Keratinocyte (primary cell): ENCODE results near the gene MYO10. TPM values are rescaled to one million over a fixed set of nuclear protein-coding genes. Genes with fewer than 3 reads are reported as not detected.

Experiments
- DNase-seq: peaks from one replicate; pipeline ENCODE4 v3.0.0-alpha.2; 2011; ENCODE audit warnings: low read depth, missing footprints, low spot score
- FAIRE-seq: peaks from 2 replicates; lab custom pipeline; 2011; peaks lifted over from hg19 to GRCh38; lab: Jason Lieb, UNC
- H2AFZ ChIP-seq: 2 replicates; pipeline ENCODE4 v1.6.0; 2012; ENCODE audit warnings: low read length, control low read depth, inconsistent platforms; ENCODE audit not compliant: control insufficient read depth
- H3K27ac ChIP-seq: 2 replicates; pipeline ENCODE4 v1.5.1; 2011; ENCODE audit warnings: low read length; ENCODE audit not compliant: control insufficient read depth, insufficient read depth
- H3K27me3 ChIP-seq: 3 replicates; pipeline ENCODE4 v1.6.0; 2011; ENCODE audit warnings: low read length; ENCODE audit not compliant: control insufficient read depth, insufficient read depth; ENCODE audit errors: extremely low read depth
- H3K36me3 ChIP-seq, 2 experiments: 2 replicates in 1 of 2; 3 replicates in 1 of 2; pipeline ENCODE4 v1.5.1; 2011; ENCODE audit warnings: low read length in 2 of 2, mild to moderate bottlenecking in 1 of 2; ENCODE audit not compliant: control insufficient read depth in 2 of 2, insufficient read depth in 2 of 2; ENCODE audit errors: extremely low read depth in 1 of 2
- H3K4me1 ChIP-seq: 3 replicates; pipeline ENCODE4 v1.5.1; 2011; ENCODE audit warnings: low read length; ENCODE audit not compliant: control insufficient read depth, insufficient read depth; ENCODE audit errors: extremely low read depth
- H3K4me2 ChIP-seq: 3 replicates; pipeline ENCODE4 v1.6.0; 2011; ENCODE audit warnings: low read depth, low read length; ENCODE audit not compliant: control insufficient read depth, insufficient read depth; ENCODE audit errors: extremely low read depth
- H3K4me3 ChIP-seq, 3 experiments: fragments of 200-600 bp in 1 of 3; sonication (generic) in 1 of 3; 2 replicates in 2 of 3; 3 replicates in 1 of 3; pipeline ENCODE4 v1.5.1; 2011 to 2016; ENCODE audit warnings: low read length in 3 of 3, mild to moderate bottlenecking in 3 of 3, control low read depth in 2 of 3, inconsistent platforms in 1 of 3, low read depth in 1 of 3, mixed read lengths in 1 of 3, mixed run types in 1 of 3, moderate library complexity in 1 of 3; ENCODE audit not compliant: control insufficient read depth in 2 of 3, insufficient read depth in 2 of 3; ENCODE audit errors: extremely low read depth in 1 of 3
- H3K79me2 ChIP-seq: 2 replicates; pipeline ENCODE4 v1.6.0; 2012; ENCODE audit warnings: low read length; ENCODE audit not compliant: control insufficient read depth, insufficient read depth
- H3K9ac ChIP-seq: 3 replicates; pipeline ENCODE4 v1.6.0; 2011; ENCODE audit warnings: low read length; ENCODE audit not compliant: control insufficient read depth, insufficient read depth; ENCODE audit errors: extremely low read depth
- H3K9me1 ChIP-seq: 3 replicates; pipeline ENCODE4 v1.6.0; 2011; ENCODE audit warnings: low read length; ENCODE audit not compliant: control insufficient read depth, insufficient read depth; ENCODE audit errors: extremely low read depth
- H3K9me3 ChIP-seq: 2 replicates; pipeline ENCODE4 v1.5.1; 2012; ENCODE audit warnings: low read depth, low read length; ENCODE audit not compliant: control insufficient read depth
- H4K20me1 ChIP-seq: 3 replicates; pipeline ENCODE4 v1.6.0; 2011; ENCODE audit warnings: low read length; ENCODE audit not compliant: control insufficient read depth, insufficient read depth; ENCODE audit errors: extremely low read depth
- CTCF ChIP-seq, 3 experiments: IDR thresholded peaks in 1 of 3; conservative IDR thresholded peaks in 1 of 3; optimal IDR thresholded peaks in 1 of 3; 2 replicates in 2 of 3; 3 replicates in 1 of 3; pipeline versions ENCODE3 to v1.5.1; 2011; ENCODE audit warnings: low read length in 3 of 3, mild to moderate bottlenecking in 3 of 3, moderate library complexity in 2 of 3, control low read depth in 1 of 3, inconsistent platforms in 1 of 3; ENCODE audit not compliant: insufficient read depth in 2 of 3; ENCODE audit errors: extremely low read depth in 1 of 3
- EZH2 ChIP-seq: IDR thresholded peaks from one replicate; pipeline ENCODE4 v1.6.1; 2012; ENCODE audit warnings: inconsistent platforms, mild to moderate bottlenecking, low read length, moderate library complexity
- dilution Hi-C: fragments of 300-500 bp; cut with MboI; formaldehyde crosslinking; loops from one replicate; pipeline ENCODE4 v1.7.0; 2020; ENCODE audit warnings: low sequenced_read_pairs; ENCODE audit not compliant: extremely low pct_ligation_motif_present
- polyA plus RNA-seq, 5 experiments: library from polyadenylated mRNA; depleted of rRNA in 3 of 5; stranded (reverse) in 3 of 5; stranded (forward) in 1 of 5; unstranded in 1 of 5; fragments of >200 nt; gene quantifications; 1 replicate in 1 of 5; 2 replicates in 3 of 5; 3 replicates in 1 of 5; pipeline versions ENCODE4 v1.2.1 to v1.2.3, GENCODE V29; 2011 to 2012; ENCODE audit warnings: missing spikeins in 2 of 5, low read depth in 1 of 5, low replicate concordance in 1 of 5

Gene MYO10
- polyA plus RNA-seq, 1 donor (not counting 4 experiments of a cell fraction or from before 2014, with no cell fraction given), result 22.0 TPM

- H3K4me3 ChIP-seq, result no peak overlapping the region
- H3K9me3 ChIP-seq, result no peaks in the 10 kb centered on the region
- H3K27ac ChIP-seq, result no peak overlapping the region
- H3K79me2 ChIP-seq, result peaks cover 8% of the 10 kb centered on the region
- DNase-seq (no peak), FAIRE-seq (no peak)
- no peaks in the 10 kb centered on the region for H3K9me1 ChIP-seq
- no peak overlapping the region for H3K9ac ChIP-seq
- H2AFZ ChIP-seq, result no peak overlapping the region
- peaks cover 13 to 19% of the 10 kb centered on the region in 2 experiments for H3K36me3 ChIP-seq
- TF ChIP-seq CTCF (optimal IDR thresholded peaks at IDR 0.05 in 1 of 3, IDR thresholded peaks at IDR 0.05 in 1 of 3, conservative IDR thresholded peaks at IDR 0.05 in 1 of 3; ENCODE audit: extremely low read depth in 1 of 3, insufficient read depth in 2 of 3, low read length in 3 of 3) (no peak), EZH2 (no peak)
- dilution Hi-C loops, result no loop called here
- no peaks in the 10 kb centered on the region for H4K20me1 ChIP-seq
- H3K4me2 ChIP-seq, result no peak overlapping the region
- no peaks in the 10 kb centered on the region for H3K27me3 ChIP-seq
- H3K4me1 ChIP-seq, result no peaks in the 10 kb centered on the region
Measured at GRCh38 chr5:16772556-16772955, 163.5 kb downstream of the MYO10 start.

GRCh38 chr5:16768184-16768583 lies 167.9 kb downstream of the MYO10 start:
- Histone ChIP-seq H3K9me3 (no peaks in the 10 kb centered on the region), H3K4me2 (no peak overlapping the region), H3K4me3 (no peak overlapping the region), H3K27ac (no peak overlapping the region), H3K79me2 (peaks cover 3% of the 10 kb centered on the region), H3K4me1 (no peaks in the 10 kb centered on the region), H3K9ac (no peak overlapping the region), H3K9me1 (no peaks in the 10 kb centered on the region), H2AFZ (no peak overlapping the region), H3K27me3 (no peaks in the 10 kb centered on the region), H3K36me3 (peaks cover 20% of the 10 kb centered on the region in 2 experiments), H4K20me1 (no peaks in the 10 kb centered on the region)
- no peak for TF ChIP-seq EZH2
- no peak for TF ChIP-seq CTCF (optimal IDR thresholded peaks at IDR 0.05 in 1 of 3, IDR thresholded peaks at IDR 0.05 in 1 of 3, conservative IDR thresholded peaks at IDR 0.05 in 1 of 3; ENCODE audit: extremely low read depth in 1 of 3, insufficient read depth in 2 of 3, low read length in 3 of 3)
- FAIRE-seq, result no peak
- DNase-seq, result no peak
- dilution Hi-C loops, result no loop called here
